WTC11 (cell line): ENCODE results near the gene ZC3H12D. TPM values are rescaled to one million over a fixed set of nuclear protein-coding genes. Genes with fewer than 3 reads are reported as not detected.

ENCODE experiments used
- ATF1 ChIP-seq: sonication (generic); formaldehyde crosslinking; IDR thresholded peaks from 2 replicates; pipeline ENCODE4 v1.8.1; 2023; ENCODE audit warnings: mild to moderate bottlenecking, moderate library complexity, missing genetic modification reagents
- ATF3 ChIP-seq: sonication (generic); formaldehyde crosslinking; conservative IDR thresholded peaks from 2 replicates; pipeline ENCODE4 v1.8.1; 2022; ENCODE audit warnings: mild to moderate bottlenecking, missing genetic modification reagents
- CBFB ChIP-seq: sonication (generic); formaldehyde crosslinking; IDR thresholded peaks from 2 replicates; pipeline ENCODE4 v1.8.1; 2022; ENCODE audit warnings: mild to moderate bottlenecking, low read depth, missing genetic modification reagents
- CDX4 ChIP-seq: fragments of 250-450 bp; sonication (Bioruptor Pico); IDR thresholded peaks from 2 replicates; pipeline ENCODE4 v1.9.0; 2021; ENCODE audit warnings: moderate library complexity, mild to moderate bottlenecking, inconsistent platforms, borderline replicate concordance
- E2F4 ChIP-seq: sonication (generic); formaldehyde crosslinking; IDR thresholded peaks from 2 replicates; pipeline ENCODE4 v1.8.1; 2022; ENCODE audit warnings: low read depth, mild to moderate bottlenecking, moderate library complexity, missing genetic modification reagents, borderline replicate concordance
- ERG ChIP-seq: fragments of 250-450 bp; sonication (Bioruptor Pico); IDR thresholded peaks from 2 replicates; pipeline ENCODE4 v1.8.0; 2021; ENCODE audit warnings: mild to moderate bottlenecking
- FOXJ3 ChIP-seq: sonication (generic); formaldehyde crosslinking; IDR thresholded peaks from 2 replicates; pipeline ENCODE4 v1.9.0; 2021; ENCODE audit warnings: missing genetic modification reagents, mild to moderate bottlenecking, borderline replicate concordance
- FOXK1 ChIP-seq: sonication (generic); formaldehyde crosslinking; IDR thresholded peaks from 2 replicates; pipeline ENCODE4 v1.8.0; 2022; ENCODE audit warnings: mild to moderate bottlenecking, moderate library complexity, missing genetic modification reagents
- IRF2 ChIP-seq: sonication (generic); formaldehyde crosslinking; IDR thresholded peaks from 2 replicates; pipeline ENCODE4 v1.8.0; 2022; ENCODE audit warnings: low read depth, missing genetic modification reagents, borderline replicate concordance
- JAZF1 ChIP-seq: fragments of 250-450 bp; sonication (Bioruptor Pico); IDR thresholded peaks from 2 replicates; pipeline ENCODE4 v1.9.0; 2021; ENCODE audit warnings: moderate library complexity, mild to moderate bottlenecking, inconsistent platforms
- JUN ChIP-seq: sonication (generic); formaldehyde crosslinking; IDR thresholded peaks from 2 replicates; pipeline ENCODE4 v1.8.0; 2023; ENCODE audit warnings: mild to moderate bottlenecking, missing genetic modification reagents
- MAX ChIP-seq: sonication (generic); formaldehyde crosslinking; IDR thresholded peaks from 2 replicates; pipeline ENCODE4 v1.8.0; 2022; ENCODE audit warnings: mild to moderate bottlenecking, missing genetic modification reagents
- OVOL2 ChIP-seq: fragments of 250-450 bp; sonication (Bioruptor Pico); IDR thresholded peaks from 2 replicates; pipeline ENCODE4 v1.9.0; 2021; ENCODE audit warnings: mild to moderate bottlenecking, borderline replicate concordance
- RELA ChIP-seq: sonication (generic); formaldehyde crosslinking; IDR thresholded peaks from 2 replicates; pipeline ENCODE4 v1.8.1; 2022; ENCODE audit warnings: missing genetic modification reagents, mild to moderate bottlenecking, borderline replicate concordance
- RORB ChIP-seq: fragments of 250-450 bp; sonication (Bioruptor Pico); IDR thresholded peaks from 2 replicates; pipeline ENCODE4 v1.9.0; 2021; ENCODE audit warnings: mild to moderate bottlenecking
- SMAD4 ChIP-seq: sonication (generic); formaldehyde crosslinking; IDR thresholded peaks from 2 replicates; pipeline ENCODE4 v1.8.0; 2022; ENCODE audit warnings: mild to moderate bottlenecking, missing genetic modification reagents
- TEAD4 ChIP-seq: sonication (generic); formaldehyde crosslinking; IDR thresholded peaks from 2 replicates; pipeline ENCODE4 v1.8.0; 2022; ENCODE audit warnings: mild to moderate bottlenecking, missing genetic modification reagents
- ZNF138 ChIP-seq: sonication (generic); formaldehyde crosslinking; conservative IDR thresholded peaks from 2 replicates; pipeline ENCODE4 v1.8.1; 2022; ENCODE audit warnings: mild to moderate bottlenecking, moderate library complexity, missing genetic modification reagents
- ZNF219 ChIP-seq: sonication (generic); formaldehyde crosslinking; IDR thresholded peaks from 2 replicates; pipeline ENCODE4 v1.8.0; 2023; ENCODE audit warnings: missing genetic modification reagents, mild to moderate bottlenecking, borderline replicate concordance
- ZNF396 ChIP-seq: fragments of 250-450 bp; sonication (Bioruptor Pico); IDR thresholded peaks from 2 replicates; pipeline ENCODE4 v1.8.0; 2021; ENCODE audit warnings: mild to moderate bottlenecking, moderate library complexity, borderline replicate concordance
- ZNF423 ChIP-seq: fragments of 250-450 bp; sonication (Bioruptor Pico); IDR thresholded peaks from 2 replicates; pipeline ENCODE4 v2.1.2; 2022; ENCODE audit warnings: mild to moderate bottlenecking, moderate library complexity
- ZNF671 ChIP-seq: fragments of 250-450 bp; sonication (Bioruptor Pico); IDR thresholded peaks from 2 replicates; pipeline ENCODE4 v1.8.0; 2021; ENCODE audit warnings: mild to moderate bottlenecking
- total RNA-seq: library from RNA; stranded (reverse); gene quantifications from 3 replicates; pipeline ENCODE4 v1.2.3, GENCODE V29; 2021
- TF ChIP-seq, protein P1 (sequence below): sonication (generic); formaldehyde crosslinking; IDR thresholded peaks from 2 replicates; pipeline ENCODE4 v1.8.0; 2022; ENCODE audit warnings: mild to moderate bottlenecking, missing genetic modification reagents
- TF ChIP-seq, protein P2 (sequence below): sonication (generic); formaldehyde crosslinking; IDR thresholded peaks from 2 replicates; pipeline ENCODE4 v1.8.1; 2023; ENCODE audit warnings: mild to moderate bottlenecking, missing genetic modification reagents, moderate library complexity
- TF ChIP-seq, protein P3 (sequence below): sonication (generic); formaldehyde crosslinking; IDR thresholded peaks from 2 replicates; pipeline ENCODE4 v1.8.1; 2023; ENCODE audit warnings: mild to moderate bottlenecking, missing genetic modification reagents
- TF ChIP-seq, protein P4 (sequence below): sonication (generic); formaldehyde crosslinking; IDR thresholded peaks from 2 replicates; pipeline ENCODE4 v1.8.0; 2022; ENCODE audit warnings: mild to moderate bottlenecking, missing genetic modification reagents
- TF ChIP-seq, protein P5 (sequence below): sonication (generic); formaldehyde crosslinking; IDR thresholded peaks from 2 replicates; pipeline ENCODE4 v1.8.1; 2023; ENCODE audit warnings: mild to moderate bottlenecking, missing genetic modification reagents

Gene ZC3H12D
- total RNA-seq, 1 experiment from 2014 or later, result 0.13 TPM

GRCh38 chr6:149450679-149451375 is 34.0 kb downstream of the ZC3H12D start (continued):
- TF ChIP-seq, protein P1, sequence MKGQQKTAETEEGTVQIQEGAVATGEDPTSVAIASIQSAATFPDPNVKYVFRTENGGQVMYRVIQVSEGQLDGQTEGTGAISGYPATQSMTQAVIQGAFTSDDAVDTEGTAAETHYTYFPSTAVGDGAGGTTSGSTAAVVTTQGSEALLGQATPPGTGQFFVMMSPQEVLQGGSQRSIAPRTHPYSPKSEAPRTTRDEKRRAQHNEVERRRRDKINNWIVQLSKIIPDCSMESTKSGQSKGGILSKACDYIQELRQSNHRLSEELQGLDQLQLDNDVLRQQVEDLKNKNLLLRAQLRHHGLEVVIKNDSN (CRISPR knock-in tag), result peak; percentile 51
- TF ChIP-seq JUN (CRISPR knock-in tag) (no peak; the same call in 1 of the 2 replicates), TEAD4 (CRISPR knock-in tag) (0 out of 2 replicates have a peak, but pooled peaks have one; percentile 25), RORB (no peak), ATF1 (CRISPR knock-in tag) (no peak), ZNF423 (CRISPR knock-in tag) (peak; percentile 76; the same call in 1 of the 2 replicates), ZNF396 (CRISPR knock-in tag) (no peak), ATF3 (CRISPR knock-in tag) (no peak), OVOL2 (CRISPR knock-in tag) (no peak), CDX4 (no peak), E2F4 (CRISPR knock-in tag) (no peak), ZNF138 (CRISPR knock-in tag) (no peak; the same call in 1 of the 2 replicates), ZNF671 (CRISPR knock-in tag) (no peak), FOXK1 (0 out of 2 replicates have a peak, but pooled peaks have one; percentile 22), ZNF219 (CRISPR knock-in tag) (0 out of 2 replicates have a peak, but pooled peaks have one; percentile 63), IRF2 (no peak), RELA (CRISPR knock-in tag) (peak; percentile 21; the same call in 1 of the 2 replicates), ERG (CRISPR knock-in tag) (no peak), MAX (CRISPR knock-in tag) (peak; percentile 82; the same call in 1 of the 2 replicates), SMAD4 (no peak), FOXJ3 (CRISPR knock-in tag) (no peak), JAZF1 (CRISPR knock-in tag) (no peak), CBFB (CRISPR knock-in tag) (no peak)
- TF ChIP-seq, protein P2, sequence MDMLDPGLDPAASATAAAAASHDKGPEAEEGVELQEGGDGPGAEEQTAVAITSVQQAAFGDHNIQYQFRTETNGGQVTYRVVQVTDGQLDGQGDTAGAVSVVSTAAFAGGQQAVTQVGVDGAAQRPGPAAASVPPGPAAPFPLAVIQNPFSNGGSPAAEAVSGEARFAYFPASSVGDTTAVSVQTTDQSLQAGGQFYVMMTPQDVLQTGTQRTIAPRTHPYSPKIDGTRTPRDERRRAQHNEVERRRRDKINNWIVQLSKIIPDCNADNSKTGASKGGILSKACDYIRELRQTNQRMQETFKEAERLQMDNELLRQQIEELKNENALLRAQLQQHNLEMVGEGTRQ (CRISPR knock-in tag), result peak; percentile 51; the same call in 1 of the 2 replicates
- TF ChIP-seq, protein P3, sequence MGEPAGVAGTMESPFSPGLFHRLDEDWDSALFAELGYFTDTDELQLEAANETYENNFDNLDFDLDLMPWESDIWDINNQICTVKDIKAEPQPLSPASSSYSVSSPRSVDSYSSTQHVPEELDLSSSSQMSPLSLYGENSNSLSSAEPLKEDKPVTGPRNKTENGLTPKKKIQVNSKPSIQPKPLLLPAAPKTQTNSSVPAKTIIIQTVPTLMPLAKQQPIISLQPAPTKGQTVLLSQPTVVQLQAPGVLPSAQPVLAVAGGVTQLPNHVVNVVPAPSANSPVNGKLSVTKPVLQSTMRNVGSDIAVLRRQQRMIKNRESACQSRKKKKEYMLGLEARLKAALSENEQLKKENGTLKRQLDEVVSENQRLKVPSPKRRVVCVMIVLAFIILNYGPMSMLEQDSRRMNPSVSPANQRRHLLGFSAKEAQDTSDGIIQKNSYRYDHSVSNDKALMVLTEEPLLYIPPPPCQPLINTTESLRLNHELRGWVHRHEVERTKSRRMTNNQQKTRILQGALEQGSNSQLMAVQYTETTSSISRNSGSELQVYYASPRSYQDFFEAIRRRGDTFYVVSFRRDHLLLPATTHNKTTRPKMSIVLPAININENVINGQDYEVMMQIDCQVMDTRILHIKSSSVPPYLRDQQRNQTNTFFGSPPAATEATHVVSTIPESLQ (CRISPR knock-in tag), result no peak
- TF ChIP-seq, protein P4, sequence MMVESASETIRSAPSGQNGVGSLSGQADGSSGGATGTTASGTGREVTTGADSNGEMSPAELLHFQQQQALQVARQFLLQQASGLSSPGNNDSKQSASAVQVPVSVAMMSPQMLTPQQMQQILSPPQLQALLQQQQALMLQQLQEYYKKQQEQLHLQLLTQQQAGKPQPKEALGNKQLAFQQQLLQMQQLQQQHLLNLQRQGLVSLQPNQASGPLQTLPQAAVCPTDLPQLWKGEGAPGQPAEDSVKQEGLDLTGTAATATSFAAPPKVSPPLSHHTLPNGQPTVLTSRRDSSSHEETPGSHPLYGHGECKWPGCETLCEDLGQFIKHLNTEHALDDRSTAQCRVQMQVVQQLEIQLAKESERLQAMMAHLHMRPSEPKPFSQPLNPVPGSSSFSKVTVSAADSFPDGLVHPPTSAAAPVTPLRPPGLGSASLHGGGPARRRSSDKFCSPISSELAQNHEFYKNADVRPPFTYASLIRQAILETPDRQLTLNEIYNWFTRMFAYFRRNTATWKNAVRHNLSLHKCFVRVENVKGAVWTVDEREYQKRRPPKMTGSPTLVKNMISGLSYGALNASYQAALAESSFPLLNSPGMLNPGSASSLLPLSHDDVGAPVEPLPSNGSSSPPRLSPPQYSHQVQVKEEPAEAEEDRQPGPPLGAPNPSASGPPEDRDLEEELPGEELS, result no peak
- TF ChIP-seq, protein P5, sequence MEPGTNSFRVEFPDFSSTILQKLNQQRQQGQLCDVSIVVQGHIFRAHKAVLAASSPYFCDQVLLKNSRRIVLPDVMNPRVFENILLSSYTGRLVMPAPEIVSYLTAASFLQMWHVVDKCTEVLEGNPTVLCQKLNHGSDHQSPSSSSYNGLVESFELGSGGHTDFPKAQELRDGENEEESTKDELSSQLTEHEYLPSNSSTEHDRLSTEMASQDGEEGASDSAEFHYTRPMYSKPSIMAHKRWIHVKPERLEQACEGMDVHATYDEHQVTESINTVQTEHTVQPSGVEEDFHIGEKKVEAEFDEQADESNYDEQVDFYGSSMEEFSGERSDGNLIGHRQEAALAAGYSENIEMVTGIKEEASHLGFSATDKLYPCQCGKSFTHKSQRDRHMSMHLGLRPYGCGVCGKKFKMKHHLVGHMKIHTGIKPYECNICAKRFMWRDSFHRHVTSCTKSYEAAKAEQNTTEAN (CRISPR knock-in tag), result no peak
